ENCODE measurements around the gene ENPP1.

The ENPP1 gene

DNA sequence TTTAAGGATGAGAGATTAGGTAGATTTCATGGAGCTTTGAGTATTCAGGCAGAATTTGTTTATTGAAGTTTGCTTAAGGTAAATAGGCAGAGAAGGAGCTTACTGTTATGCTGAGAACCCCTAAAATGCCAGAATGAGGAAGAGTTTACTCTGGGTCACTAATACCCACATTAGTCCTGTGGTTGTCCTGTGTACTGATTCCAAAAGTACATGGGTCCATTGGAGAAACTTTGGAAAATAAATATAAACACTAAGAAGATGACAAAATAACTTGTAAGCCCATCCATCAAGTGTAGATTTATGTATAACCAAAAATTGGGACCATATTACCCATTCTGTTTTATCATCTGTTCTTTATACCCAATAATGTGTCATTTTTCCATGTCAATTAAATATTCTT, 31.6 kb downstream of the ENPP1 start:
- Histone ChIP-seq H3K4me3 (no peak overlapping the region), H3K9me3 (no peaks in the 10 kb centered on the region), H3K4me1 (no peaks in the 10 kb centered on the region), H3K27me3 (no peaks in the 10 kb centered on the region), H3K27ac (no peak overlapping the region), H3K36me3 (no peaks in the 10 kb centered on the region)
- intact Hi-C loops (cut with DNase I; ENCODE audit: low total_unique reads) = no loop called here
- DNase-seq = no peak
- TF ChIP-seq, protein P1, sequence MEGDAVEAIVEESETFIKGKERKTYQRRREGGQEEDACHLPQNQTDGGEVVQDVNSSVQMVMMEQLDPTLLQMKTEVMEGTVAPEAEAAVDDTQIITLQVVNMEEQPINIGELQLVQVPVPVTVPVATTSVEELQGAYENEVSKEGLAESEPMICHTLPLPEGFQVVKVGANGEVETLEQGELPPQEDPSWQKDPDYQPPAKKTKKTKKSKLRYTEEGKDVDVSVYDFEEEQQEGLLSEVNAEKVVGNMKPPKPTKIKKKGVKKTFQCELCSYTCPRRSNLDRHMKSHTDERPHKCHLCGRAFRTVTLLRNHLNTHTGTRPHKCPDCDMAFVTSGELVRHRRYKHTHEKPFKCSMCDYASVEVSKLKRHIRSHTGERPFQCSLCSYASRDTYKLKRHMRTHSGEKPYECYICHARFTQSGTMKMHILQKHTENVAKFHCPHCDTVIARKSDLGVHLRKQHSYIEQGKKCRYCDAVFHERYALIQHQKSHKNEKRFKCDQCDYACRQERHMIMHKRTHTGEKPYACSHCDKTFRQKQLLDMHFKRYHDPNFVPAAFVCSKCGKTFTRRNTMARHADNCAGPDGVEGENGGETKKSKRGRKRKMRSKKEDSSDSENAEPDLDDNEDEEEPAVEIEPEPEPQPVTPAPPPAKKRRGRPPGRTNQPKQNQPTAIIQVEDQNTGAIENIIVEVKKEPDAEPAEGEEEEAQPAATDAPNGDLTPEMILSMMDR (IDR thresholded peaks at IDR 0.05) = no peak

DNA sequence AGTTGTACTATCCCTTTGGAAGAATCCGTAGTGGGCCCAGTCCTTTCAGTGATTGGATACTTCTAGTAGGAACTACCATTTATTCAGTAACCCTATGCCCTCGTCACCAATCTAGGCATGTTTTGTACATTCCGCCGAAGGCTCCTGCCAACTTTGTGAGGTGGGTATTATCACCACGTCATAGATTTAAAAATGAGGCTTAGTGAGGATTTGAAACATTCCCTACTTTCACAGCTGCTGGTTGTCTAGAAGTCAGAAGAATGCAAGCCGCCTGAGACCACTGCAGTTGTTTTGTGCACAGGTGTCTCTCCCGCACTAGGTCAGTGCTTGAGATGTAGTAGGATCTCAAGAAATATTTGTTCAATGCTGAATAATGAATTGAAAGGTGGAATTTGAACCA, 32.6 kb downstream of the ENPP1 start:
- intact Hi-C loops (cut with DNase I; ENCODE audit: low total_unique reads) = no loop called here
- H3K27ac ChIP-seq = no peak overlapping the region

DNA sequence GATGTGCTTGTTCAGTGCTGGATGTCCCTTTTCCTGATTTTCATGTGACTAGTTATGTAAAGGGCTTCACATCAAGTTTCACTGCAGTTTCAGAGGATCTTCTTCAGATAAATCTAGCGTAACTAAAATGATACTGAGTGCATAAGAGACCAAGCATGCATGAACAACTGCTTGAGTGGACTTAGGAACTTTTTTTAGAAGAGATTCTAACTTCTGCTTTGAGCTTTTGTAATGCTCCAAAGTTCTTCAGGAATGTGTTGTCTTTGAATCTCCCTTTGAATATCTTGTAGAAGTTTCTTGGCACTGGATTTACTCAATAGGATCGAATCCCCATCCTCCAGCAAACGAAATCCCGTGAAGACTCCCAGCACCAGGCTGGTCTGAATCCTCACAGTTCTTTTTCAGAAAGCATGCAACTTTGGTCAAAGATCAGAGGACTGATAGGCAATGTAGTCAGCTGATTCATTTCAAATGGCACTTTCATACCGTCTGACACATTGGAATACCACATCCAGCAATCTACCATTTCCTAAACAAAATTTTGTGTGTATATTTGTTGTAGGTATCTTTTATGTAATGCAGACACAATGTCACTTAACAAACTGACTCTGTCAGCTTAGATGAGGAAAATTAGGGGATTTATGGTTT, 33.2 kb downstream of the ENPP1 start:
- H3K36me3 ChIP-seq = no peaks in the 10 kb centered on the region
- TF ChIP-seq, protein P1 (IDR thresholded peaks at IDR 0.05) = no peak
- intact Hi-C loops (cut with DNase I; ENCODE audit: low total_unique reads) = no loop called here
- no peaks in the 10 kb centered on the region for H3K4me1 ChIP-seq
- no peak for DNase-seq
- H3K4me3 ChIP-seq = no peak overlapping the region
- H3K27me3 ChIP-seq = no peaks in the 10 kb centered on the region
- H3K27ac ChIP-seq = no peak overlapping the region
- no peaks in the 10 kb centered on the region for H3K9me3 ChIP-seq

More for the DNA sequence above, 32.6 kb downstream of the ENPP1 start:
- Histone ChIP-seq H3K9me3 (no peaks in the 10 kb centered on the region), H3K4me1 (no peaks in the 10 kb centered on the region), H3K4me3 (no peak overlapping the region), H3K27me3 (no peaks in the 10 kb centered on the region), H3K36me3 (no peaks in the 10 kb centered on the region)
- no peak for DNase-seq
- TF ChIP-seq, protein P1 (IDR thresholded peaks at IDR 0.05) = no peak

DNA sequence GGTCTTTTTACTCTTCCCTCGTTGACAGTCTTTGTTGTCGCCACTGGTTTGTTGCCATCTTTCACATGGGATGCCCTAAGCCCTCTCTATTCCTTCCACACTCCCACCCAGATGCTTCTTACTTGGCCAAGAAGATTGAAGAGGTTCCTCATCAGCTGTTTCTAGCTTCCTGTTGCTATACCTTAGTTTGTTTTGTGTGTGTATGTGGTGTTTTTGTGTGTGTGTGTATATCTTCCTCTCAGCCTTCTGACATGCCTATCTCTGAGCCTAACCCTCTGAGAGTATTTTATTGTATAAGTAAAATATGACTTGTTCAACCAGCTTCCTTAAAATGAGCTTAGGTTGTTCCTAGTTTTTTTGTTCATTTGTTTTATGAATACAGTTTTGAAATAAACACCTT, 35.9 kb downstream of the ENPP1 start:
- Histone ChIP-seq H3K9me3 (no peaks in the 10 kb centered on the region), H3K27me3 (no peaks in the 10 kb centered on the region), H3K36me3 (no peaks in the 10 kb centered on the region), H3K27ac (no peak overlapping the region), H3K4me1 (no peaks in the 10 kb centered on the region), H3K4me3 (no peak overlapping the region)
- intact Hi-C loops (cut with DNase I; ENCODE audit: low total_unique reads) = no loop called here
- no peak for DNase-seq
- TF ChIP-seq, protein P1 (IDR thresholded peaks at IDR 0.05) = no peak

DNA sequence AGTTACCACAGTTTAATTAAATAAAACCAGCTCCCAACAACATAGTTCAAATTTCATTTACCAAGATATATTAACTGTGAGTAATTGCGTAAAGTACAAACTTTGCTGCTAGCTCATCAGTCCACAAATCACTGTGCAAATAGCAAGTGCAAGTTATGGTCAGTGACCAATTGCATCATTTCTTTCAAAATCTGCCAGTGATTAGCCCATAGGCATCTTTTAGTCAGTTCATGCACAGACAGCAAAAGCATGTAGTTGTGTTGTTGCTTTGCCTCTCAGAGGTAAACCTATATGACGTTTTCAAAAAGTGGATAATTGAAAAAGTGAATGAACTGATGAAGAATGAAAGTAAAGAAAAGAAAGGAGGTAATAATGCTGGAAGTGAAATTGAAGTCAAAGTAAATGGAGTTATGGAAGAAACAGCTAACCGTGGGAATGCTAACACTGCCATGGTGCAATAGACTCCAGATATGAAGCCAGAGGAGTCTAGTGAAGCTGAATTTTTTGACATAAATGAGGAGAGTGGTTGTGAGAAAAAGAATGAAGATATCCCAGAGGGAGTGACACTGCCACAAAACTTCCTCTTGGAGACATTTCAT, 36.5 kb downstream of the ENPP1 start:
- H3K36me3 ChIP-seq = no peaks in the 10 kb centered on the region
- no peaks in the 10 kb centered on the region for H3K27me3 ChIP-seq
- no peak overlapping the region for H3K27ac ChIP-seq
- no peak for DNase-seq
- no peak overlapping the region for H3K4me3 ChIP-seq
- intact Hi-C loops (cut with DNase I; ENCODE audit: low total_unique reads) = no loop called here
- no peaks in the 10 kb centered on the region for H3K9me3 ChIP-seq
- TF ChIP-seq, protein P1 (IDR thresholded peaks at IDR 0.05) = no peak
- no peaks in the 10 kb centered on the region for H3K4me1 ChIP-seq
